ENCODE measurements around the gene TTC12. TPM values are rescaled to one million over a fixed set of nuclear protein-coding genes. Genes with fewer than 3 reads are reported as not detected.

The TTC12 gene
- polyA plus RNA-seq, 1 donor (not counting 4 experiments of a cell fraction or from before 2014, with no cell fraction given): 27.3 TPM

- Histone ChIP-seq H3K9me3 (ENCODE audit: control insufficient read depth, low read depth, low read length) (no peaks in the 10 kb centered on the region), H3K27ac (ENCODE audit: control insufficient read depth, insufficient read depth, low read length) (no peak overlapping the region), H2AFZ (ENCODE audit: control insufficient read depth, low read length) (no peak overlapping the region), H3K9me1 (ENCODE audit: control insufficient read depth, extremely low read depth, insufficient read depth, low read length) (no peaks in the 10 kb centered on the region), H3K4me3 (ENCODE audit: control insufficient read depth in 2 of 3, extremely low read depth in 1 of 3, insufficient read depth in 2 of 3, low read depth in 1 of 3, low read length in 3 of 3) (no peak overlapping the region), H3K9ac (ENCODE audit: control insufficient read depth, extremely low read depth, insufficient read depth, low read length) (no peak overlapping the region), H3K79me2 (ENCODE audit: control insufficient read depth, insufficient read depth, low read length) (no peaks in the 10 kb centered on the region), H4K20me1 (ENCODE audit: control insufficient read depth, extremely low read depth, insufficient read depth, low read length) (no peaks in the 10 kb centered on the region), H3K36me3 (ENCODE audit: control insufficient read depth in 2 of 2, extremely low read depth in 1 of 2, insufficient read depth in 2 of 2, low read length in 2 of 2) (no peaks in the 10 kb centered on the region), H3K4me2 (ENCODE audit: control insufficient read depth, extremely low read depth, insufficient read depth, low read depth, low read length) (no peak overlapping the region), H3K4me1 (ENCODE audit: control insufficient read depth, extremely low read depth, insufficient read depth, low read length) (no peaks in the 10 kb centered on the region), H3K27me3 (ENCODE audit: control insufficient read depth, extremely low read depth, insufficient read depth, low read length) (peaks cover 6% of the 10 kb centered on the region)
- dilution Hi-C loops (cut with MboI; ENCODE audit: extremely low pct_ligation_motif_present, low sequenced_read_pairs): no loop called here
- TF ChIP-seq EZH2 (IDR thresholded peaks at IDR 0.05; ENCODE audit: low read length) (no peak), CTCF (optimal IDR thresholded peaks at IDR 0.05 in 1 of 3, IDR thresholded peaks at IDR 0.05 in 1 of 3, conservative IDR thresholded peaks at IDR 0.05 in 1 of 3; ENCODE audit: extremely low read depth in 1 of 3, insufficient read depth in 2 of 3, low read length in 3 of 3) (no peak)
- FAIRE-seq (no peak), DNase-seq (ENCODE audit: low read depth, low spot score) (no peak)
Measured at GRCh38 chr11:113411536-113411935, 97.2 kb downstream of the TTC12 start.

DNA sequence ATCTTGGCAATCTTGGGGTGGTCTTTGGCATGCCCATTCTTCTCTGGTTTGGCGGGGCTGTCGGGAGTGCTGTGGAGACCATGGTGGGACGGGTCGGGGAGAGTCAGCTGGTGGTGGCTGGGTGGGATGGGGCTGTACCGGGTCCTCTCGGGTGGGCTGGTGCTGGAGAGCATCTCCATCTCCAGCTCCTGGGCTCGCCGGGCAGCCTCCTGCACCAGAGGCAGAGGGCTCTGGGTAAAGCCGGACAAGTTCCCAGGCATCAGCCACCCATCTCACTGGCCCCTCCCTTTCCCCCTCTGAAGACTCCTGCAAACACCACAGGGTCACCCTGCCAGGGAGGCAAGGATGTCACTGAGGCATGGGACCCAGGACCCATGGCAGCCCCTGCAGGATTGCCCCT is 98.3 kb downstream of the TTC12 start:
- DNase-seq (ENCODE audit: low read depth, low spot score) (no peak), FAIRE-seq (no peak)
- peaks cover 6% of the 10 kb centered on the region for H3K27me3 ChIP-seq (ENCODE audit: control insufficient read depth, extremely low read depth, insufficient read depth, low read length)
- no peak overlapping the region for H3K27ac ChIP-seq (ENCODE audit: control insufficient read depth, insufficient read depth, low read length)
- no peak overlapping the region for H3K4me2 ChIP-seq (ENCODE audit: control insufficient read depth, extremely low read depth, insufficient read depth, low read depth, low read length)
- no peaks in the 10 kb centered on the region for H3K9me3 ChIP-seq (ENCODE audit: control insufficient read depth, low read depth, low read length)
- no peaks in the 10 kb centered on the region for H3K79me2 ChIP-seq (ENCODE audit: control insufficient read depth, insufficient read depth, low read length)
- TF ChIP-seq EZH2 (IDR thresholded peaks at IDR 0.05; ENCODE audit: low read length): no peak
- TF ChIP-seq CTCF (optimal IDR thresholded peaks at IDR 0.05 in 1 of 3, IDR thresholded peaks at IDR 0.05 in 1 of 3, conservative IDR thresholded peaks at IDR 0.05 in 1 of 3; ENCODE audit: extremely low read depth in 1 of 3, insufficient read depth in 2 of 3, low read length in 3 of 3): no peak
- no peaks in the 10 kb centered on the region for H3K36me3 ChIP-seq (ENCODE audit: control insufficient read depth in 2 of 2, extremely low read depth in 1 of 2, insufficient read depth in 2 of 2, low read length in 2 of 2)
- dilution Hi-C loops (cut with MboI; ENCODE audit: extremely low pct_ligation_motif_present, low sequenced_read_pairs): no loop called here
- H3K4me3 ChIP-seq (ENCODE audit: control insufficient read depth in 2 of 3, extremely low read depth in 1 of 3, insufficient read depth in 2 of 3, low read depth in 1 of 3, low read length in 3 of 3): no peak overlapping the region
- no peak overlapping the region for H3K9ac ChIP-seq (ENCODE audit: control insufficient read depth, extremely low read depth, insufficient read depth, low read length)
- no peak overlapping the region for H2AFZ ChIP-seq (ENCODE audit: control insufficient read depth, low read length)
- H3K9me1 ChIP-seq (ENCODE audit: control insufficient read depth, extremely low read depth, insufficient read depth, low read length): no peaks in the 10 kb centered on the region
- H3K4me1 ChIP-seq (ENCODE audit: control insufficient read depth, extremely low read depth, insufficient read depth, low read length): no peaks in the 10 kb centered on the region
- H4K20me1 ChIP-seq (ENCODE audit: control insufficient read depth, extremely low read depth, insufficient read depth, low read length): no peaks in the 10 kb centered on the region

Measured in keratinocyte (primary cell).